DMS53 treated with DMSO at 0.1 percent for 48 hours (cell line): ENCODE data around the gene TCP1.
"Not testable (repeated sequence)": the region's sequence is repeated elsewhere in the genome, so short reads cannot be mapped to it uniquely, and the experiment has no call there.

Experiments used
- DNase-seq: peaks from one replicate; lab custom pipeline; 2025; ENCODE audit not compliant: unreplicated experiment; lab: John Stamatoyannopoulos, UW

The TCP1 gene

DNA sequence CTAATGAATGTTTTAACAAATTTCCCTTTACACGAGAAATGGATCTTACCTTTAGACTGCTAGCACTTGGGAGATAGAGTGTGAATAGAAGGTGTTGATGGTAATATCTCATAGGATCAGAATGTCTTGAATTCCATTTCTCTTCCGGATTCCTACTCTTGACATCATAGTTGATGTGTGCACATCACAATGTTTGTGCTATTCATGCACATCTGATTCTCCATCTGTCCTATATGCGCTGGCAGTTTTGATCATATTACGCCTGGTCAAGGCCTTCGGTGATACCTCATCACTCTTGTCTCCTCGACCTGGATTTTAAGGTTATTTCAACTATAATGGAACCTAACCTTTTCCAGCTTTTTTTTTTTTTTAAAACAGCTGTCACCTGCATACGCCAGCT, 44.3 kb downstream of the TCP1 start:
- DNase-seq, result no peak

DNA sequence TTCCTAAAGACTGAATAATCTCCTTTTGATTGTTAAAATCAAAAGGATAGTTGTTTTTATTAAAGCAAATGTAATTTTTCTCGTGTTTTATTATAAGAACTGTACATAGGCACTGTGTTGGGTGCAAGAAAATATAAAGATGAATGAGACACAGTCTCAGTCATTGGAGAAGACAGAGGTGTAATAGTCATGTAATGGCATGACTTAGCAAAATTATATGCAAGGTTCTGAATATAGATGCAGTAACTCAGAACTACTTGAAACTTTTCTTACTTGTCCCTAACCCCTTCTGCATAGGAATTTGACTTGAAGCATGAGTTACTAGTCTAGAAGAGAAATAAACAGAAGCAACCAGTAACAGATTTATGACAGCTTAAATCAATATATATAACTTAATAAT, 47.2 kb downstream of the TCP1 start:
- DNase-seq, result no peak

DNA sequence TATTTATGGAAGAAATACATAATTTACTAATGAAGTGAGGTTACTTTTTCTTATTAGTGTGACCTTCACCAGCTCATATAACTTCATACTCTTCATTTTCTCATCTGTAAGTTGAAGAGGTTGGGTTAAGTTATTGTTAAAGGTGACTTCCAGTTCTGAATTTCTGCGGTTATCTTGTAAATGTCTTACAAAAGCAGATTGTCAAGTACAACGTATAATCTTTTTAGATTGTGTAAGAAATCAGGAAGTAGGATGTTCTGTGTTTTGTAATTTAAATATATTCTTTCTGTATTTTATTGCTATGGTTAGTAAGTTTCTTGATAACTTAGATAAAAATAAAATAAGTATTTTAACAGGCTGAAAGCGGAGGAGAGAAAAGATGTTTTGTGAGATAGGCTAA, 50.1 kb downstream of the TCP1 start:
- DNase-seq, result no peak

DNA sequence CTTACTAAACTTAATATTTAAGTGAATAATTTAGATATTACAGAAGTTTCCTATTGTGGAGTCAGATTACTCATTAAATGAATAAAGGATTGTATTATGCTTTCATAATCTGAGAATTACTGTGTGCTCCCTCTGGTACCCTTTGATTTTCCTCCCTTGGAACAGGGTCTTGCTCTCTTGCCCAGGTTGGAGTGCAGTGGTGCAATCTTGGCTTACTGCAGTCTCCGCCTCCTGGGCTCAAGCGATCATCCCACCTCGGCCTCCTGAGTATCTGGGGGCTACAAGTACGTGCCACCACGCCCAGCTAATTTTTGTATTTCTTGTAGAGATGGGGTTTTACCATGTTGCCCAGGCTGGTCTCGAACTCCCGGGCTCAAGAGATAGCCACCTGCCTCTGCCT, 52.5 kb downstream of the TCP1 start:
- DNase-seq, result no peak

DNA sequence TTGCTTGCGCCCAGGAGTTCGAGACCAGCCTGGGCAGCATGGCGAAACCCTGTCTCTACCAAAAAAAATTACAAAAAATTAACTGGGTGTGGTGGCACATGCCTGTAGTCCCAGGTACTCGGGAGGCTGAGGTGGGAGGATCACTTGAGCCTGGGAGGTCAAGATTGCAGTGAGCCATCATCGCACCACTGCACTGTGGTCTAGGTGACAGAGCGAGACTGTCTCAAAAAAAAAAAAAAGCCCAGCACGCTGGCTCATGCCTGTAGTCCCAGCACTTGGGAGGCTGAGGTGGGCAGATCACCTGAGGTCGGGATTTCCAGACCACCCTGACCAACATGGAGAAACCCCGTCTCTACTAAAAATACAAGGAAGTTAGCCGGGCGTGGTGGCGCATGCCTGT, 56.0 kb downstream of the TCP1 start:
- not testable (repeated sequence) for DNase-seq

DNA sequence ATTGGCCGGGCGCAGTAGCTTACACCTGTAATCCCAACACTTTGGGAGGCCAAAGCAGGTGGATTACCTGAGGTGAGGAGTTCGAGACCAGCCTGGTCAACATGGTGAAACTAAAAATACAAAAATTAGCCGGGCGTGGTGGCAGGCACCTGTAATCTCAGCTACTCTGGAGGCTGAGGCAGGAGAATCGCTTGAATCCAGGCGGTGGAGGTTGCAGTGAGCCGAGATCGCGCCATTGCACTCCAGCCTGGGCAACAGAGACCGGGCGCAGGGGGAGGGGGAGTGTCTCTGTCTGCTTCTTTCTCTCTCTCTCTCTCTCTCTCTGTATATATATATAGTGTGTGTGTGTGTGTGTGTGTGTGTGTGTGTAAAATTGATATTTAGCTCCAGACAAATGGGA, 56.9 kb downstream of the TCP1 start:
- not testable (repeated sequence) for DNase-seq

DNA sequence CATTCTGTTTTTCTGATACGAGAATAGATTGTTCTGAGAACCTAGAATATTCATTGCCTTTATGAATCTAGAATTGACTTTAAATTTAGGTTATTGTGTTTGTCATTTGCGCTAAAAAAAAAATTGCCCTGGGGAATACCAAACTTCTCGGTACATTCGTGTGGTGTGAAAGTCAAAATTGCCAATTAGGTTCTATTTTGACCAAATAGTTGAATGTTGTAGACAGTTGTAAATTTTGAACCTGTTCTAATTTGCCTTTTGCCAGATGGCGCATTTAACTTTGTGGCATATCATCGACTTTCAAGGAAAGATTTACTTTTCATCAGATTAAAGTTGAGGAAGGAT, 59.1 kb downstream of the TCP1 start:
- DNase-seq, result no peak

DNA sequence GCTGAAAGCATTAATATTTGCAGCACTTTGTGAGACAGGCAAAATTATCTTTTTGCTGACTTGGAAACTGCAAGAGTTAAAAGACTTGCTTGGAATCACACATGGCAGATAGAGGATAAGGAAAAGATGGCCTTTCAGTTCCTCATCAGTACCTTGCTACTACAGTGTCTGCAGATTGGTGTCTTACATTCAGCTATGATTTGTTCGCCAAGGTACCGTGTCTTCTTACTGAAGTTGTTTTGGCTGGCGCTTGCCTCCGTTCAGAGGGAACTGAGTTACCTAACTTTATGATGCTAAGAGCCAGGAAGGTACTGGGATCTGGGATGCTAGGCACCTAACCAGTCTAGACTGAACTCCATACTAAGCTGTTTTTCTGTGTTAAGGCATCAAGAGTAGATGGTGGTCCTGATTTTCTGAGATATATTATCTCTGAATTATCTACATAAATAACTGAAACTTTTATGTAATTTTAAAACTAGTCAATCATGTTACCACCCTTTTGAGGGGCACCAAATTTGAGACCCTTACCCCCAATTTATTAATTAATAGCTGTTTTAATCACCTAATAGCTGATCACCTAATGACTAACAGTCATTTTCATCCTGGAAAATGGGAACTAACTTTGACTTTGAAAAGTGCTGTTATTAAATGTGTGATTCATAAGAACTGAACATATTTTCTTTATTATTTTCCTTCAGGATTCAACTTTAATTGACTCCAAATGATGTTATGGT, 59.6 kb downstream of the TCP1 start:
- no peak for DNase-seq

DNA sequence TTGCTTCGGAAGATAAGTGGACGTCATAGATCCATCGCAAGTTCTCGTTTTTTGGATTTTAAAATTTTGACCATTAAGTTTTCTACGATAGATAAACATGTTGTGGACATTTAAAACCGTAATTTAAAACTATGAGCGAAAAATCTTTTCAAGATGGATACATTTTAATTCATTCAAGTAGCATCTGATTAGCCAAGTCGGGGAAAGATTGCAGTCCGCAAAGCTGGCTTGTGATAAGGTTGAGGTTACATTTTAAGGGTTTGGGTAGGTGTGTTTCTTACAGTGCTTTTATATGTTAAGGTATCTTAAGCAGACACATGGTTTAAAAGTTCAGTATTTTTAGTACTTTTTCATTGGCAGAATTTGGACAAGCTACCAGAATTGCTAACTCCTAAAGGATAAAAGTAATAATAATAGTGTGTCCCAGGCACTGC, 60.9 kb downstream of the TCP1 start:
- no peak for DNase-seq
